HK-2 (cell line): ENCODE results near the gene SPEF2.
A peak's percentile ranks its signal among the peaks of the same experiment; 100 is the strongest.

Source experiments
- DNase-seq: peaks from one replicate; pipeline ENCODE4 v3.0.0-alpha.2; 2018; ENCODE audit not compliant: unreplicated experiment

Gene SPEF2

GRCh38 chr5:35617435-35618303 lies at the start of gene SPEF2:
SPEF2 (plus strand) TSS chr5:35617863; CDS start chr5:35617998, 135 bp downstream.
- DNase-seq: peak; percentile 87

DNA sequence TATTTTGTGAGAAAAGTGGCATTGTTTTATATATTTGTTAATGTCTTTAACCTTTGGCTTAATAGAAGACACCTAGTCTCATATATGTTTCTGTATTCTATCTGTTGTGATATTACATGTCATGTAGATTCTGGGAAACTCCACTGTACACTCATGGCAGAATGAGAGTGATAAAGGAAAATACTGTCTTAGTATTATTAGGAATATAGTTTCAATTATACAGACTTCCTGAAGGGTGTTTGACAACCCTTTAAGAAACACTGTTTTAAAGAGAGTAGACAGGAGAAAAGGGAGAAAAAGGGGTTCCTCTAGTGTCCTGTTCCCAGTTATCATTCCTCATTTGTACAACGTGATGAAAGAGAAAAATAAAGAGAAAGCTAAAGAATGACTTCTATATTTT lies 42.1 kb upstream of the SPEF2 start:
- DNase-seq: no peak

GRCh38 chr5:35587419-35587818 lies 30.2 kb upstream of the SPEF2 start:
- no peak for DNase-seq

- no peak for DNase-seq
Measured at GRCh38 chr5:35593338-35593737, 24.3 kb upstream of the SPEF2 start.

DNA sequence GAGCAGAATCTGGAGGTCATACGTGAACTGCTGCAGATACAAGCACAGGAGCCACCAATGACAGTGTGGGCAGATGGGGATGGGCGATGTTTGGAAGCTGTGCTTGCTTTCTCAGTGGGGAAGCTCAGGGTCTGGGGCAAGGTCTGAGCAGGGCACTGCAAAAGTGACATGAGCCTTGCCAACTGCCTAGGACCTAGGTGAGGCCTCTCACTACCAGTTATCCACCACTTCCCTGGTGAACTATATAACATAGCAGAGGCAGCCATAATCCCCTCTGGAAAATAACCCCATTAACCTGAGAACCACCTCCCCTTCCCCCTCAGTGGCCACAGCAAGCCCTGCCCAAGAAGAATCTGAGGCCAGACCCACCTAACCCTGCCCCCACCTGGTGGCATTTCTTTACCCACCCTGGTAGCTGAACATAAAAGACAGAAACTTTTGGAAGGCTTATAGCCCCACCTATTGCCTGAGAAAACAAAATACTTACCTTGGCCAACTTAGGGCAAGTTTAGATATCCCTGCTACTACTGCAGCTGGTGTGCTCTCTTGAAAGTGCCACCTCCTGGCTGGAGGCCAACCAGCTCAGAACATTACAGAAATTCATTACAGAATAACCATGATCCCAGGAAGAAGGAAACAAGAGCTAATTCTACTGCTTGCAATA lies 18.8 kb upstream of the SPEF2 start:
- no peak for DNase-seq

DNA sequence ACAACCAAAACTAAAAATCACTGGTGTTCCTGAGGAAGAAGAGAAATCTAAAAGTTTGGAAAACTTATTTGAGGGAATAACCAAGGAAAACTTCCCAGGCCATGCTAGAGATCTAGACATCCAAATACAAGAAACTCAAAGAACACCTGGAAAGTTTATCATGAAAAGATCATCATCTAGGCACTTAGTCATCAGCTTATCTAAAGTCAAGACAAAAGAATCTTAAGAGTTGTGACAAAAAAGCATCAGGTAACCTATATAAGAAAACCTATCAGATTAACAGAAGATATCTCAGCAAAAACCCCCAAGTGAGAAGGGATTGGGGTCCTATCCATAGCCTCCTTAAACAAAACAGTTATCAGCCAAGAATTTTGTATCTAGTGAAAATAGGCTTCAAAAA lies 17.1 kb upstream of the SPEF2 start:
- DNase-seq: no peak

- no peak for DNase-seq
Measured at GRCh38 chr5:35608881-35609779, 8.5 kb upstream of the SPEF2 start.

DNA sequence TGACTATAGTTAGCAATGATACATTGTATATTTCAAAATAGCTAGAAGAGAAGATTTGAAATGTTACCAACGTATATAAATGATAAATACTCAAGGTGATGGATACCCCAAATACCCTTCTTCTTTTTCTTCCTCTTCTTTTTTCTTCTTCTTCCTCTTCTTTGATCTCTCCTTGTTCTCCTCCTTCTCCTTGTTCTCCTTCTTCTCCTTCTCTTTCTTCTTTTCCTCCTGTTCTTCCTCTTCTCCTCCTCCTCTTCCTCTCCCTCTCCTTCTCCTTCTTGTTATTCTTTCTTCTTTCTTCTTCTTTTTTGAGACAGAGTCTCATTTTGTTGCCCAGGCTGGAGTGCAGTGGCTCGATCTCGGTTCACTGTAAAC lies 616 bp upstream of the SPEF2 start:
- DNase-seq: no peak

DNA sequence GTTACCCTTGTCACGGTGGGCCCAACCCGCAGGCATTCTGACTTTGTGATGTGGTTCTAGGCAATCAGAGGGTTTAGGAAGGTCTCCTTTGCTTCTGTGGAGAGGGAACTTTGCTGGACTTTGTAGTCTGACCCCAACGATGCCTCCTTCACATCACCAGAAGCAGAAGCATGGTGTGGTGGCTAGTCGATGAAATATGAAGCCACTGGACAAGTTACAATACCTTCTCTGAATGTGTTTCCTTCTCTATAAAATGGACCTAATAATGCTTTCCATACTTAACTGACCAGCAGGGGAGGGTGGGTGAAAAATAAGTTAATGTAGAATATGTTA lies 607 bp downstream of the SPEF2 start:
- DNase-seq: no peak

DNA sequence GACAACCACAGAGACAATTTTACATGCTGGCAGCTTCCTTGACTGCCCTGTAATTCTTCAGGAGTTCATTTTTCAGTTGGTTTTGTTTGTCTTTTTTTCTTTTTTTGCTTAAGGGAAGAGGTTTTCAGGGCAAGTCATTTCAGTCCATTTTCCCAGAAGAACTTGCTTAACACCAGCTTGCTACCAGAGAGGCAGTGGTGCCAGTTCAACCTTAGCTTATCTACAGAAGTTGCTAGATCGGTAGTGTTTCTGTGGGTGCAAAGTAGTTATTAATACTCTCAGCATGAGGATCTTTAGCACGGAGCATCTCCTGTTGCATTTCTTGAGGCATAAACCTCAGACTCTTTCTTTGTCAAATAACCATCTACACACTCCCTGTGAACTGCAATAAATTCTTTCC lies 1.1 kb downstream of the SPEF2 start:
- no peak for DNase-seq

DNA sequence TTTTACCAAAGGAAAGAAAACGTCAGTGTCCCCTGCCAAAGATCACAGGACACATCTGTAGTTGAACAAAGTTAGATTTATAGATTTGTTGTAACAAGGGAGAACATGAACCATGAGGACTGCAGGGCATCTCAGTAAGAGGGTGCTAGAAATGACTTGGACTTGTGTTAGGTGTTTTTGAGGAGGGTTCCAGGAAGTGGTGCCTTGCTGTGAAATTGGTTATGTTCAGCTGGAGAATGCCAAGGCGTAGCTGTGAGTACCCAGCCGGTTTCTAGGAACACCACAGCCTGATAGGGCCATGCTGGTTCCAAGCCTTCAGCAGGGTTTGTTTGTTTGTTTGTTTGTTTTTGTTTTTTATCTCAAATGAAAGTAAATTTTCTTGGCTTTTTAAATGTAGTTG lies 5.3 kb downstream of the SPEF2 start:
- DNase-seq: no peak

DNA sequence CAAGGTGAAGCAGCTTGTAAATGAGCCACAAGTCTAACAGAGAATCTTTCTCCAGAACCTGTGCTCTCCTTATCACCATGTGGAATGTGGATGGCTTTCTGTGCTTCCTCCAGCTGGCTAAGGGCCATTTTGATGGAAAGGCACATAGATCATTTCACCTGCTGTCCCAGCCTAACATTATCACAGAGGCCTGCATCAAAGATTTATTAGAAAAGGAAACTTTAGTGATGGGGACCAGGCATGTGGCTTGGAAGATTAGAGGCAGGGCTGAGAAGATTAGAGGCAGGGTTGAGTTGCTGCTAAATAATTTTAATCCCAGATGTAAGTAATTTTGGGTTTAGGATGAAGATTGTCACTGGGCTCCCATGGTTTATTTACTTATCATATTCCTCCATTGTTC lies 6.3 kb downstream of the SPEF2 start:
- no peak for DNase-seq

DNA sequence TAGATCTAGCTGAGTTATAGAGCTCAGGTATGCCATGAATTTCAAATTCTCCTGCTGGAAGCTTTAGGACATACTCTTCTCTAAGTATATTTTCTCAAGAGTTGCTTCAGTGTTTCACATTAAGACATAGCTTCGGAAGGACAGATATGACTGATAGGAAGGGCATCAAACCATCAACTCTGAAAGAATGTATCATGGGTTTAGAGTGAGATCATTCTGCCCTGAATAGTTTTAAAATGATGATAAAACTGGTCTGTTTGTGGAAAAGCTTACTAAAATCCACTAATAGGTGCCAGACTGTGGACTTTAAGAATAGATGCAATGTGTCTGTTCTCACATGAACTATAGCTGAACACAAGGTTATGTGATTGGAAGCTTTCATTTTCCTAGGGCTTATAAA lies 8.4 kb downstream of the SPEF2 start:
- DNase-seq: no peak

GRCh38 chr5:35626553-35626952 lies 8.9 kb downstream of the SPEF2 start:
- DNase-seq: no peak

DNA sequence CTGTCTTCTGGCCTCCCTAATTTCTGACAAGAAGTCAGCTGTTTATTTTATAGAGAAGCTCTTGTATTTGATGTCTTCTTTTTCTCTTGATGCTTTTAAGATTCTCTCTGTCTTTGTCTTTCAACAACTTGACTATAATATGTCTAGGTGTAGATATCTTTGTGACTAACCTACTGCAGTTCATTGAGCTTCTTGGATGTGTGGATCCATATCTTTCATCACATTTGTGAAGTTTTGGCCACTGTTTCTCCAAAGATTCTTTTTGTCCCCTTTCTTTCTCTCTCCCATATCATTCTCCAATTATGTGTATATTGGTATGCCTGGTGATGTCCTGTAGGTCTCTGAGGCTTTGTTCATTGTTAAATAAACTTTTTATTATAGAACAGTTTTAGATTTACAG lies 16.7 kb downstream of the SPEF2 start:
- no peak for DNase-seq

DNA sequence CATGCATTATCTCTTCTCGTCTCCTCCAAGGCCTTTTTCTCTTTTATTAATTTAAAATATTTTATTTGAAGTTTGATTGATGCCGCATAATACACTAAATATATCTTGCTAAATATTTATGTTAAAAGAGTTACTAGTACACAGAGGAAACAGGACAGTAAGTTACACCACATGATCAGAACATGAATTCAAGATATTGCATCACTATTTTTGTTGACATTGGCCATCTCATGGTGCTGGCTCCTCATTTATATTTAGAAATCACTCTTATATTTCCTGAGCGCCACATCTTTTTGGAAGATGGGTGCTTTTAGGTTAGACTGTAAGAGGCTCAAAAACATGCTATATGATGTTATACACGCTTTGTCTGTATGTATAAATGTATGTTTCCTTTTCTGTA lies 23.0 kb downstream of the SPEF2 start:
- DNase-seq: no peak

- DNase-seq: no peak
Measured at GRCh38 chr5:35644543-35644942, 26.9 kb downstream of the SPEF2 start.

DNA sequence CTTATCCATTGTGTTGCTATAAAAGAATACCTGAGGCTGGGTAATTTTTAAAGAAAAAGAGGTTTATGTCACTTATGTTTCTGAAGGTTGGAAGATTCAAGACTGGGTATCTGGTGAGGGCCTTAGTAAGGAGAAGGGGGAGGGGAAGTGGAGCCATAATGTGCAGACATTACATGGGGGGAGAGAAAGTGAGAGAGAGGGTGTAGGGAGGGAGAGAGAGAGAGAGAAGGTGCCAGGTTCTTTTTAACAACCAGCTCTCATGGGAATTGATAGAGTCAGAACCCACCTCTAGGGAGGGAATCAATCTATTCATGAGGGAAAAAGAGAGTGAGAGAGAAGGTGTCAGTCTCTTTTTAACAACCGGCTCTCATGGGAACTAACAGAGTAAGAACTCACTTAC lies 29.5 kb downstream of the SPEF2 start:
- no peak for DNase-seq

- no peak for DNase-seq
Measured at GRCh38 chr5:35647712-35648111, 30.0 kb downstream of the SPEF2 start.

GRCh38 chr5:35651002-35651756 lies 33.5 kb downstream of the SPEF2 start:
- DNase-seq: peak; percentile 2

GRCh38 chr5:35656721-35657120 lies 39.1 kb downstream of the SPEF2 start:
- DNase-seq: no peak

GRCh38 chr5:35657877-35658276 lies 40.2 kb downstream of the SPEF2 start:
- no peak for DNase-seq
